H4 (cell line): Measurements from ENCODE around the gene LPIN3. TPM values are rescaled to one million over a fixed set of nuclear protein-coding genes. Genes with fewer than 3 reads are reported as not detected.

Source experiments
- DNase-seq: peaks from one replicate; pipeline ENCODE4 v3.0.0-alpha.2; 2015; ENCODE audit warnings: low spot score
- total RNA-seq: library from RNA; depleted of rRNA; stranded (reverse); fragments of >200 nt; shearing (Covaris generic); gene quantifications from 2 replicates; pipeline ENCODE4 v1.2.3, GENCODE V29; 2014

LPIN3 gene
- total RNA-seq, 1 experiment from 2014 or later: 0.79 TPM

GRCh38 chr20:41320441-41320840 lies 20.2 kb upstream of the LPIN3 start:
- no peak for DNase-seq

DNA sequence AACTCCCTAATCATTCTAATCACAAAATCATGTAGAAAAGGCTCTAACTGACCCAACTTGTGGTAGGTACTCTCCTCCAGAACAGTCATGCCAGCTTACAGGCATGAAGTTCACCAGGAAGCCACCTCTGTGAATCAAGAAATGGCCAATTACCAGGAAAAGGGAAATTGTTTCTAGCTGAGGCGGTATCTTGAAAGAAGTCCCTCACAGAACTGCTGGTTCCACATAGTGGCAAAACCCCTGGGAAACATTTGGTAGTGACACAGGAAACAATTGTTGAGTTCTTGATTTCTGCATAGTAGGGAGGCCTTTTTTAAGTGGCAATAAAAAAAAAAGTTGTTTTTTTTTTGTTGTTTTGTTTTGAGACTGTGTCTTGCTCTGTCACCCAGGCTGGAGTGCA lies 19.6 kb upstream of the LPIN3 start:
- no peak for DNase-seq

GRCh38 chr20:41327178-41327577 lies 13.4 kb upstream of the LPIN3 start:
- DNase-seq: no peak

GRCh38 chr20:41329435-41330342 lies 10.9 kb upstream of the LPIN3 start:
- DNase-seq: peak; percentile 84

DNA sequence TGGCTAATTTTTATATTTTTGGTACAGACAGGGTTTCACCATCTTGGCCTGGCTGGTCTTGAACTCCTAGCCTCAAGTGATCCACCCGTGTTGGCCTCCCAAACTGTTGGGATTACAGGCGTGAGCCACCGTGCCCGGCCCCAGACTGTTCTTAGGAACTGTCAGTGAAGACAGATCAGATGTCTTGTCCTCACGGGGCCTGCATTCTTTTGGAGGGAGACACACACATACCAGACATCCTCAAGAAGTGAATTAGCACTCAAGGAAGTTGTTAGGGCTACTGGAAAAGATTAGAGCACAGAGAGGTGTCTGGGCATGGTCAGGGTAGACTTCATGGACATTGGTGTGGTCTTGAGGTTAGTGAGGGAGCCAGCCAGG lies 10.3 kb upstream of the LPIN3 start:
- no peak for DNase-seq

DNA sequence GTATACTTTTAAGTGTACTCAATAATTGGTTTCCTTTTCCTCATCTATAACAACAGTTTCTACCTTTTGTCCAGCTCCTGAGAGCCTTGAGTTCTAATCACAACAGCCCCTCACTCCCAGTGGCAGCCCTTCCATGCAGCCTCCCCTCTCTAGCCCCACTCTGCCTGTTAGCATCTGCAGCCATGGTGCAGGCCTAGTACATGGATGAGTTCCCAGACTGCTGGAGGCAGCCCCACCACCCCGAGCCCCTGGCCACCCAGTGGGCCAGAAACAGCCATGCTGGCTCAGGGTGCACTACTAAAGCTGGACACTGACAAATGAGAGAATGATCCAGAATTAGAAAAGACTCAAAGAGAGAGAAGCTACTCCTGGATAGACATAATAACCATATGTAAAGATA lies 9.7 kb upstream of the LPIN3 start:
- DNase-seq: no peak

DNA sequence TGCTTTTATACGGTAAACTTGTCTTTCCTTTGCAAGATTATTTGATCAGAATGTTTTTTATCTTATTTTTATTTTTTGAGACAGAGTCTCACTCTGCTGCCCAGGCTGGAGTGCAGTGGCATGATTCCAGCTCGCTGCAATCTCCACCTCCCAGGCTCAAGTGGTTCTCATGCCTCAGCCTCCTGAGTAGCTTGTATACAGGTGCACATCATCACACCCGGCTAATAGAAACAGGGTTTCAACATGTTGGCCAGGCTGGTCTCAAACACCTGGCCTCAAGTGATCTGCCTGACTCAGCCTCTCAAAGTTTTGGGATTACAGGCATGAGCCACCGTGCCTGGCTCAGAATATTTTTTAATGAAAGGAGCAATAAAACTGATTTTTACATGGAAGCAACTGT lies 8.9 kb upstream of the LPIN3 start:
- no peak for DNase-seq

- DNase-seq: no peak
Measured at GRCh38 chr20:41334036-41334435, 6.6 kb upstream of the LPIN3 start.

DNA sequence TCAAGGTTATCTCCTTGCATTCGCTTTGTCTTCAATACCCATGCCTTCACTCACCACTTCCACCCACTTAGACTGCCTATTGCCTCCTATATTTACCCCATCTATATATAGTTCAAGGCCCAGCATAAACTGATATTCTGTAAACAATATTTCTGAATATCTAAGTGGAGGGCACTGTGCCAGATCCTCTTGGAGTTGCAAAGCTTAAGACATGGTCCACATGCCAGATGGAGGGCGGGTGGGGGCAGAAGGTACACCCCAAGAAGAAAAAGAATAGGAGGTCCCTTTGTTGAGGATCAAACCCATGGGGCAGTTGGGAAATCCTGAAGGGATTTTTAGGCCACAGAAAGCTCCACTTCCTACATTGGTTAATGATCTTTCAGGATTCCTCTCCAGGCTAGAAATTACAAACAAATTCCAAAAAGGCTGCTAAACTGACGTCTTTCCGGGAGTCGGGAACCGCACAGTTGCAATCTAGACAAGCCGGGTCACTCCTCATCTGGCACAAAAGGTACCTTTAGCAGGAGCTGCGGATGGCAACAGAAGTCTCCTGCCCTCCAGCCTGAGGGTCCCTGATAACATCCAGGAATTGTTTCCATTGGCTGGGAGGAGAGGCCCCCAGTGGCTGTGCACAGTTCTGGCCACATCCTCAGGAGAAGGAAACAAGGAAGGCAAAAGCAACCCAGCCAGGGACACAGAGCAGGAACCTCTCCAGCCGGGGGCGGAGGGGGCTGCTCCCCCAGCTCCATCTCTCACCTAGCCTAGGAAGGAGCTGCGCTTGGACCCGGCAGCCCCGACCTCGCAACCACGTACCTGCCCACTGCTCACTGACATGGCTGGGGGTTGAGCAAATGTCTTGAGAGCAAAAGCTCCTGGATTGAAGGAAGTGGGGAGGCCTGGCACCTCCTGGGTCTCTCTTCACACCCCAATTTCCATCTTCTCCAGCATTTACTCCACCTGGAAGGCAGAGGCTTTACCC lies 5.9 kb upstream of the LPIN3 start:
- DNase-seq: no peak

- DNase-seq: no peak
Measured at GRCh38 chr20:41335591-41335990, 5.0 kb upstream of the LPIN3 start.

GRCh38 chr20:41336711-41337492 lies 3.7 kb upstream of the LPIN3 start:
- no peak for DNase-seq

GRCh38 chr20:41339957-41340326 lies 679 bp upstream of the LPIN3 start:
- peak; percentile 50 for DNase-seq

DNA sequence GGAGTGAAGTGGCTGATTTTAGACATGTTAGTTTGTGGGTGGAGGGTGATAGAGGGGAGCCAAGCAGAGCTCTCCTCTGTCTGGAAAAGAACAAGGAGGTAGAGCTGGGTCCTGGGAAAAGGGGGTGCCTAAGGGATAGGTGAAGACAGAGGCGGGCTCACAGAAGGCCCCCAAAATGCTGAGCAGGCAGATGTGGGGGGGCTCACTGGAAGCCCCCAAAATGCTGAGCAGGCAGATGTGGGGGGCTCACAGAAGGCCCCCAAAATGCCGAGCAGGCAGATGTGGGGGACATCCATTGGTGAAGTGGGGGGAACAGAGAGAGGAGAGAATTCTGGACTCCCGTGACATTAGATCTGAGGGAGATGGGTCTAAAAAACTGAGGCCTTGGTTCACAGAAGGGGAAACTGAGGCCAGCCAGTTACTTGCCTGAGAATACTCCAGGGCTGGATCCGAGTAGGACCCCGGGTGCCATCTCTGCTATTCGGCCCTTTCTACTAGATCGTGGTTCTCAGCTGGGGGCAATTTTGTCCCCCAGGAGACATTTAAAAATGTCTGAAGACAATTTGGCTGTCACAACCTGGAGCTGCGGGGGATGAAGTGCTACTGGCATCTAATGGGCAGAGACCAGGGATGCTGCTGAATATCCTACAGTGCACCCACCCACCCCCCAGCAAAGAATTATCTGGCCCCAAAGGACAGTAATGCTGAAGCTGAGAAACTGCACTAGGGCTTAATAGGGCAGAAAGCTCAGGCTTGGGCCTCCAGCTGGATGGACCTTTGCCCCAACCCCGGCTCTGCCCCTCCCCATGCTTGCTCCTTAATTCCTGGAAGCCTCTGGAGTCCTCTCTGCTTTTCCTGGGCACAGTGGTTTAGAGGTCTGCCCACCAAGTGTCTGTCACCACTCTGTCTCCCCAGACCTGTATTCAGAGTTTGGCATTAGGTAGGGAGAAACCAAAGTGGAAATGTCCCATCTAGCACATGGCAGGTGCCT lies 2.1 kb downstream of the LPIN3 start:
- no peak for DNase-seq

DNA sequence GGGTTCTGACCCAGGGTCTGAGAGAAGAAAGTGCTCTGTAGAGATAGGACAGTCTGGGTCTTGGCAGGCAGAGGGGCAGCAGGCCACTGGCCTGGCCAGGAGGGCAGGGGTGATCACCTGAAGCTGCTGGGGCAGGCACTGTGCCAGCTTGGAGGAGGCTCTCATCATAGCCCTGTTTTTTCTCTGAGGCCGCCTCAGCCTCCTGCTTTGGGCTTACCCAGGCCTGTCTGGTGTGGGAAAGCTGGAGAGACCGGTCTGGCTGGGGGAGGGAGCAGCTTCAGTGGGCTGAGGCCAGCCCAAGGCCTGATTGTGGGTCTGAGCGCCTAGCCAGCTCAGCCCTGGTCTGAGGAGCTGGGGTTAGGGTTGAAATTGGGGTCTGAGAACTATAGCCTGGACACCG lies 3.9 kb downstream of the LPIN3 start:
- DNase-seq: no peak

DNA sequence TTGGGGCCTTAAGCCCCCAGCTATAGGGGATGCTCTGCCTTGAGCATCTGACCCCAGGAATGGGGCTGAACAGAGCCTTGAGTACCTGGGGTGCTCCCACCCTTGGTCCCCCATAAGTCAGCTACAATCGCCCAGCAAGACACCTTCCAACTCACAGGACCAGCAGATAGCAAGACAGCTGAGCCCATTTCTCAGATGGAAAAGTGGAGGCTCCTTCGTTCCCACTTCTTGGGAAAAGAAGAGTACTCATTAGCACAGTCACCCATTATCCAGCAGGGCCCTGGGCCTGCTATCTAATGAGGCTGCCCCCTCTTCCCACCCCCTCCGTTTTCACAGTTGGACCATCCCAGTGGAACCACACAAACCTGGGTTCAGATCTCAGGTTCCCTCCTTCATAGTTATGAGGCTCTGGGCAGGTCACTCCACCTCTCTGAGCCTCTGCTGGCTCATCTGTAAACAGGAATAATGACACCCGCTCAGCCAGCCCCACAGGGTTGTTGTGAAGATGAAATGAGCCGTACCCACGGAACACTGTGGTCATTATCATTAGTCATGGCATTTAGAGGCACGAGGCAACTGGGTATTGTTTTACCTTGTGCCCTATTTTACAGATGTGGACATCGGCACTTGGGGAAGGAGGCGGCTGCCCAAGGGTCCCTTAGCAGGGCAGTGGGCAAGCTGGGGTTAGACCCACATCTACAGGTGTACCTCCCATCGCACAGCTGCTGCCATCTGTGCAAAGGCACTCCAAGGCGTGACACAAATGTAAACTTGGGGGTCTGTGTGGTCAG lies 4.5 kb downstream of the LPIN3 start:
- DNase-seq: no peak

- DNase-seq: no peak
Measured at GRCh38 chr20:41345729-41346067, 5.1 kb downstream of the LPIN3 start.

DNA sequence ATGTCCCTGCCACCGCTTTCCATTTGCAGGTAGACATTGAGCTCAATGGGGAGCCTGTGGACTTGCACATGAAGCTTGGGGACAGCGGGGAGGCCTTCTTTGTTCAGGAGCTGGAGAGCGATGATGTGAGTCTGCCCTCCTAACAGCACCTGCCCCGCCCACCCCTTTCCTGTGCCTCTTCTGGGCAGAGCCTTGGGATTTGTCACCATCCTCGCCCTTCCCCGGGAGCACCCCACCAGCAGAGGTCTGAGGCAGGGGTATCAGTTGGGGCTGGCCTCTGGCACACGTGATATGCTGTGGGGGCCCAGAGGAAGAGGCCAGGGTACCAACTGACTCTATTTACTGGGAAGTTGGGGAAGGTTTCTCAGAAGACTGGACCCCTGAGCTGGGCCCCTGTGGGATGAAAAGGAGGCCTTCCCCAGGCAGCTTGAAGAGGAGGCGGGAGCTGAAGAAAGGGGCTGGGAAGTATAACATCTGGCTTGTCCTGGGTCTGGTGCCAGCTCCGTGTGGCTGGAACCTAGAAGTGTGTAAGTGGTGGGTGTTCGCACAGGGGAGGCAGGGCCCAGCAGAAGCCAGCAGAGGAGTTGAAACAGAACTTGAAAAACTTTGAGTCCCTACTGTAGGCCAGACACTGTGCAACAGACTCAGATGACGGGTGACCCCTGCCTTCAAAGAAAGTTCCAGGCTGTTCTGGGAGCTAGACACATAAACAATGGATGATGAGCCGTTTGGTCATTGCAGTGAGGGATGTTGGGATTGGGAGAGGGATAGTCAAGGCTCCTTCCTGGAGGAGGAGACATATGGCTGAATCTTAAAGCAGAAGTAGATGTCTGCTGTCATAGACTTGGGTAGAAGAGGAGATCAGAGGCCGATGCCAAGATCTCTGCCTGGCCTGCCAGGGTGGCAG lies 7.2 kb downstream of the LPIN3 start:
- no peak for DNase-seq

DNA sequence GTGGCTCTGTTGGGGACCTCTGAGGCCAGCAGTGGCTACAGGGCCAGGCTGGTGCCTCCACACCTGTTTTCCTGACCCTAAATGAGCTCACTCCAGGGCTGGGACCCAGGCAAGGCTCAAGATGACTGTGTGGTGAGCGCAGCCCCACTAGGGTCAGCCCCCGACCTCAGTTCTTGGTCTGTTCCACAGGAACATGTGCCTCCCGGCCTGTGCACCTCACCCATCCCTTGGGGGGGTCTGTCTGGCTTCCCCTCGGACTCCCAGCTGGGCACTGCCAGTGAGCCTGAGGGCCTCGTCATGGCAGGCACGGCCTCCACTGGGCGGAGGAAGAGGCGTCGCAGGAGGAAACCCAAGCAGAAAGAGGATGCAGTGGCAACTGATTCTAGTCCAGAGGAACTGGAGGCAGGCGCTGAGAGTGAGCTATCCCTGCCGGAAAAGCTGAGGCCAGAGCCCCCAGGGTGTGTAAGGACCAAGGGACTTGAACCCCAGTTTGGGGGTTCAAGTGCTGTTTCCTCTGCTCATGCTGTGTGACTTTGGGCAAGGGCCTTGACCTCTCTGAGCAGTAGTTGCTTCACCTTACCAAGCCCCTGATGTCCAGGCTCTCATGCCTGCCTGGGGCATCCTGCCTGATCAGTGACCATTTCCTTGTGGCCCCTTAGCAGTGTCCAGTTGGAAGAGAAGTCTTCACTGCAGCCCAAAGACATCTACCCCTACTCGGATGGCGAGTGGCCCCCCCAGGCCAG lies 8.0 kb downstream of the LPIN3 start:
- DNase-seq: no peak
